Measurements from ENCODE around the gene SNX13. TPM values are rescaled to one million over a fixed set of nuclear protein-coding genes. Genes with fewer than 3 reads are reported as not detected.

Gene SNX13
- total RNA-seq, 1 experiment from 2014 or later, result 29.0 TPM

GRCh38 chr7:17932770-17933169 is 7.5 kb downstream of the SNX13 start:
- H2BK5ac ChIP-seq (ENCODE audit: insufficient read length, low read length), result no peak overlapping the region
- no peak overlapping the region for H2BK120ac ChIP-seq (ENCODE audit: low read depth, low read length, poor library complexity, severe bottlenecking)
- H3K4me1 ChIP-seq (ENCODE audit: insufficient read depth, low read length), result no peaks in the 10 kb centered on the region; the same call in 1 of the 2 replicates
- Mint-ChIP-seq H3K4me3 (no peak overlapping the region), H3K36me3 (ENCODE audit: insufficient read depth in 1 of 3, low read depth in 3 of 3) (no peaks in the 10 kb centered on the region), H3K9me3 (no peaks in the 10 kb centered on the region), H3K27me3 (ENCODE audit: low read depth) (no peaks in the 10 kb centered on the region), H3K27ac (0 out of 7 replicates have a peak overlapping the region, but pooled peaks of 1 of the 3 experiments have one; percentile 47), H3K4me1 (peaks cover 21 to 32% of the 10 kb centered on the region in 2 experiments)
- no peak overlapping the region for H4K8ac ChIP-seq (replicated peaks; ENCODE audit: insufficient read length, low read depth, low read length)
- H3K4ac ChIP-seq (ENCODE audit: low read depth, low read length), result no peak overlapping the region
- H4K5ac ChIP-seq (ENCODE audit: insufficient read length, low read depth, low read length), result no peak overlapping the region
- H3T11ph ChIP-seq (ENCODE audit: low read length), result no peak overlapping the region
- no peak overlapping the region for H2AFZ ChIP-seq (ENCODE audit: low read length)
- H3K9me3 ChIP-seq (ENCODE audit: control insufficient read depth, low read depth, low read length), result no peaks in the 10 kb centered on the region
- no peak overlapping the region for H3K56ac ChIP-seq (ENCODE audit: insufficient read length, low read depth, low read length)
- no peaks in the 10 kb centered on the region for H4K20me1 ChIP-seq (ENCODE audit: control insufficient read depth, insufficient read depth, insufficient read length)
- H3K4me2 ChIP-seq (ENCODE audit: insufficient read depth, insufficient read length, low read length), result no peak overlapping the region
- H3K23ac ChIP-seq (ENCODE audit: insufficient read length, low read depth, low read length), result no peak overlapping the region
- peaks cover 7% of the 10 kb centered on the region; the same call in 1 of the 2 replicates for H3K79me2 ChIP-seq (ENCODE audit: insufficient read depth, low read length)
- H3K79me1 ChIP-seq (ENCODE audit: insufficient read depth, low read depth, low read length, poor library complexity, severe bottlenecking), result no peaks in the 10 kb centered on the region
- no peak overlapping the region for H2AK5ac ChIP-seq (ENCODE audit: insufficient read length, low read length)
- no peak overlapping the region for H2BK12ac ChIP-seq (ENCODE audit: insufficient read length, low read depth, low read length)
- H2BK15ac ChIP-seq (ENCODE audit: low read depth, low read length), result no peak overlapping the region
- no peak overlapping the region for H3K27ac ChIP-seq (ENCODE audit: insufficient read length, low read depth, low read length)
- H4K91ac ChIP-seq (ENCODE audit: insufficient read length, low read depth, low read length), result no peak overlapping the region
- H3K23me2 ChIP-seq (ENCODE audit: insufficient read length, low read depth, low read length, poor library complexity, severe bottlenecking), result no peaks in the 10 kb centered on the region
- no peak overlapping the region for H3K14ac ChIP-seq (ENCODE audit: insufficient read depth, low read length)
- H3K18ac ChIP-seq (ENCODE audit: insufficient read length, low read depth, low read length), result no peak overlapping the region
- WGBS (ENCODE audit: extremely low coverage, insufficient read length, low lambda C conversion rate), result no CpG with 5 or more reads among the region's 2 CpGs
- no peak for TF ChIP-seq CTCF (conservative IDR thresholded peaks at IDR 0.05)
- DNase-seq, result no peak
- no peak overlapping the region for H3K9ac ChIP-seq (ENCODE audit: extremely low read depth, insufficient read length, low read length)
- H2BK20ac ChIP-seq (ENCODE audit: low read depth, low read length, poor library complexity, severe bottlenecking), result no peak overlapping the region
- no peaks in the 10 kb centered on the region for H3K27me3 ChIP-seq (ENCODE audit: insufficient read depth, low read length)
